K562 (cell line): ENCODE results near the gene PIGB. TPM values are rescaled to one million over a fixed set of nuclear protein-coding genes. Genes with fewer than 3 reads are reported as not detected.

ENCODE experiments used
- ELF1 ChIP-seq: fragments of 200-800 bp; sonication (Bioruptor generic); IDR thresholded peaks from 2 replicates; pipeline ENCODE4 v1.6.1; 2016; ENCODE audit warnings: missing genetic modification characterization, missing compliant biosample characterization
- HOXB6 ChIP-seq: fragments of 250-450 bp; sonication (Bioruptor Pico); IDR thresholded peaks from 2 replicates; pipeline ENCODE4 v1.5.1; 2022; ENCODE audit warnings: mild to moderate bottlenecking, borderline replicate concordance
- ILF3 ChIP-seq: fragments of 450-650 bp; IDR thresholded peaks from 2 replicates; pipeline ENCODE4 v1.6.1; 2018; ENCODE audit warnings: antibody characterized with exemption, mild to moderate bottlenecking, moderate library complexity, borderline replicate concordance
- MCM3 ChIP-seq: fragments of 450-650 bp; IDR thresholded peaks from 2 replicates; pipeline ENCODE4 v1.6.1; 2016
- NFXL1 ChIP-seq: fragments of 450-650 bp; formaldehyde crosslinking; IDR thresholded peaks from 2 replicates; pipeline ENCODE4 v1.4.0; 2021; ENCODE audit warnings: mild to moderate bottlenecking
- POLR2AphosphoS5 ChIP-seq: IDR thresholded peaks from 2 replicates; pipeline ENCODE4 v1.6.1; 2011; ENCODE audit warnings: mild to moderate bottlenecking, low read depth, low read length, moderate library complexity; ENCODE audit not compliant: control insufficient read depth, insufficient read depth
- PRPF4 ChIP-seq: fragments of 200-400 bp; formaldehyde crosslinking; IDR thresholded peaks from one replicate; pipeline ENCODE4 v1.6.1; 2017; ENCODE audit warnings: low read length, low read depth, mild to moderate bottlenecking; ENCODE audit not compliant: insufficient read depth, poor library complexity, severe bottlenecking
- TAF7 ChIP-seq: fragments of 450-650 bp; IDR thresholded peaks from 2 replicates; pipeline ENCODE4 v1.6.1; 2016; ENCODE audit warnings: missing genetic modification characterization, missing compliant biosample characterization
- TGIF2 ChIP-seq: sonication (generic); formaldehyde crosslinking; IDR thresholded peaks from 2 replicates; pipeline ENCODE4 v1.8.1; 2022; ENCODE audit warnings: mild to moderate bottlenecking, missing genetic modification reagents, moderate library complexity
- TSC22D4 ChIP-seq: fragments of 450-650 bp; IDR thresholded peaks from 2 replicates; pipeline ENCODE4 v1.6.1; 2016; ENCODE audit warnings: missing genetic modification characterization, missing biosample characterization, control low read depth
- XRCC4 ChIP-seq: IDR thresholded peaks from one replicate; pipeline ENCODE4 v1.6.1; 2011; ENCODE audit not compliant: insufficient read depth, insufficient read length; ENCODE audit errors: extremely low read depth
- ZNF644 ChIP-seq: fragments of 200-800 bp; sonication (Bioruptor generic); IDR thresholded peaks from 2 replicates; pipeline ENCODE4 v1.6.1; 2016; ENCODE audit warnings: low read depth, missing genetic modification characterization, missing compliant biosample characterization
- polyA plus RNA-seq, 8 experiments: library from polyadenylated mRNA; depleted of rRNA in 4 of 8; stranded (reverse) in 5 of 8; unstranded in 3 of 8; fragments of >200 nt; fragmentation: Nextera tagmentation in 2 of 8; fragmentation: Illumina TruSeq in 1 of 8; extraction: Ambion mirVana in 2 of 8; extraction: Trizol in 1 of 8; gene quantifications; 2 replicates each; pipeline versions ENCODE4 v1.2.1 to v1.2.3, GENCODE V29; 2011 to 2014; ENCODE audit warnings: inconsistent platforms in 1 of 8, missing spikeins in 1 of 8
- total RNA-seq, 7 experiments: library from RNA; depleted of rRNA in 6 of 7; stranded (reverse); fragments of >200 nt in 6 of 7; fragmentation: Illumina TruSeq in 2 of 7; extraction: Trizol in 2 of 7; gene quantifications; 2 replicates each; pipeline versions ENCODE4 v1.2.1 to v1.2.3, GENCODE V29; 2011 to 2021; ENCODE audit warnings: low replicate concordance in 1 of 7
- TF ChIP-seq, protein P1 (sequence below): fragments of 250-450 bp; sonication (Bioruptor Pico); IDR thresholded peaks from 2 replicates; pipeline ENCODE4 v1.4.0; 2020; ENCODE audit warnings: mild to moderate bottlenecking, moderate library complexity
- TF ChIP-seq, protein P2 (sequence below), 2 experiments: IDR thresholded peaks in 1 of 2; conservative IDR thresholded peaks in 1 of 2; 2 replicates each; pipeline ENCODE4 v1.6.1; 2016; ENCODE audit warnings: low read depth in 2 of 2, mild to moderate bottlenecking in 1 of 2, missing compliant biosample characterization in 1 of 2, missing genetic modification characterization in 1 of 2, moderate library complexity in 1 of 2
- TF ChIP-seq, protein P3 (sequence below), 2 experiments: IDR thresholded peaks; 2 replicates each; pipeline ENCODE4 v1.6.1; 2012; ENCODE audit warnings: improper control_type of control experiment in 2 of 2, low read depth in 2 of 2, low read length in 2 of 2, borderline replicate concordance in 1 of 2

PIGB gene
- total and polyA plus RNA-seq, 9 of the 15 experiments (the other 6 are each of a cell fraction or from before 2014, with no cell fraction given) = 9.9 to 32.3 (median 18.2) TPM

DNA sequence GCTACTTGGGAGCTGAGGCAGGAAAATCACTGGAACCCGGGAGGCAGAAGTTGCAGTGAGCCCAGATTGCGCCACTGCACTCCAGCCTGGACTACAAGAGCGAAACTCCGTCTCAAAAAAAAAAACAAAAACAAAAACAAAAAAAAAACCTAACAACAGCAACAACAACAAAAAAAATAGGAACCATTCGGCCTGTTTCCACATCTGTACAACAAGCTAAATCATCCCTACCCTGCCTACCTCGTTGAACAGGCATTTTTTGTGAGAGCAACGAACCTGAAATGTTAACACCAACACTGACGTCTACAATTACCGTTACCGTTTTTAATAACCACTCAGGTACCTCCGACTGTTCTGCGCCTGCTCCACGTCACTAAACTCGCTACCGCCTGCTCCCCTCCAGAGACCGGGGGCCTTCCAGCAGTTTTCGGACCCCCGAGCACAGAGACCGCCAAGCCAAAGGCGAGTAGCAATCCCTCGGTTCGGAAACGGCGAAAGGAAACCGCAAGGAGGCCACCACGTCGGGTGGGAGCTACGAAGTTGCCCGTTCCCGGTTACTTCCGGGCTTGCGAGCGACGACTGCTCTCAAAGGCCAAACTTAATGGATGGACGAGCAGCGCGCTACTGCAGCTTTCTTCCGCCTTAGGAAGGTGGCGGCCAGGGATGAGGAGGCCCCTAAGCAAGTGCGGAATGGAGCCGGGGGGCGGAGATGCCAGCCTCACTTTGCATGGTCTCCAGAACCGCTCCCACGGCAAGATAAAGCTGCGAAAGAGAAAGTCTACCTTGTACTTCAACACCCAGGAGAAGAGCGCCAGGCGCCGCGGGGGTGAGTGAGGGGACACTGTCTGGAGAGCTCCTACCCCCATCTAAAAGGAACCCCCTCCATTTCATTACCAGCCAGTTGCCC, at the start of gene PIGB, which contains the start of gene PIGBOS1 (continued):
- peak; percentile 82 for TF ChIP-seq POLR2AphosphoS5
- TF ChIP-seq MCM3 = no peak
- peak; percentile 85 for TF ChIP-seq TAF7 (tag)
- no peak for TF ChIP-seq TSC22D4 (tag)
- peak; percentile 81 for TF ChIP-seq ZNF644 (tag)
- TF ChIP-seq, protein P1, sequence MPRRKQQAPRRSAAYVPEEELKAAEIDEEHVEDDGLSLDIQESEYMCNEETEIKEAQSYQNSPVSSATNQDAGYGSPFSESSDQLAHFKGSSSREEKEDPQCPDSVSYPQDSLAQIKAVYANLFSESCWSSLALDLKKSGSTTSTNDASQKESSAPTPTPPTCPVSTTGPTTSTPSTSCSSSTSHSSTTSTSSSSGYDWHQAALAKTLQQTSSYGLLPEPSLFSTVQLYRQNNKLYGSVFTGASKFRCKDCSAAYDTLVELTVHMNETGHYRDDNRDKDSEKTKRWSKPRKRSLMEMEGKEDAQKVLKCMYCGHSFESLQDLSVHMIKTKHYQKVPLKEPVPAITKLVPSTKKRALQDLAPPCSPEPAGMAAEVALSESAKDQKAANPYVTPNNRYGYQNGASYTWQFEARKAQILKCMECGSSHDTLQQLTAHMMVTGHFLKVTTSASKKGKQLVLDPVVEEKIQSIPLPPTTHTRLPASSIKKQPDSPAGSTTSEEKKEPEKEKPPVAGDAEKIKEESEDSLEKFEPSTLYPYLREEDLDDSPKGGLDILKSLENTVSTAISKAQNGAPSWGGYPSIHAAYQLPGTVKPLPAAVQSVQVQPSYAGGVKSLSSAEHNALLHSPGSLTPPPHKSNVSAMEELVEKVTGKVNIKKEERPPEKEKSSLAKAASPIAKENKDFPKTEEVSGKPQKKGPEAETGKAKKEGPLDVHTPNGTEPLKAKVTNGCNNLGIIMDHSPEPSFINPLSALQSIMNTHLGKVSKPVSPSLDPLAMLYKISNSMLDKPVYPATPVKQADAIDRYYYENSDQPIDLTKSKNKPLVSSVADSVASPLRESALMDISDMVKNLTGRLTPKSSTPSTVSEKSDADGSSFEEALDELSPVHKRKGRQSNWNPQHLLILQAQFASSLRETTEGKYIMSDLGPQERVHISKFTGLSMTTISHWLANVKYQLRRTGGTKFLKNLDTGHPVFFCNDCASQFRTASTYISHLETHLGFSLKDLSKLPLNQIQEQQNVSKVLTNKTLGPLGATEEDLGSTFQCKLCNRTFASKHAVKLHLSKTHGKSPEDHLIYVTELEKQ (CRISPR knock-in tag) = no peak
- TF ChIP-seq PRPF4 = no peak
- TF ChIP-seq, protein P2, sequence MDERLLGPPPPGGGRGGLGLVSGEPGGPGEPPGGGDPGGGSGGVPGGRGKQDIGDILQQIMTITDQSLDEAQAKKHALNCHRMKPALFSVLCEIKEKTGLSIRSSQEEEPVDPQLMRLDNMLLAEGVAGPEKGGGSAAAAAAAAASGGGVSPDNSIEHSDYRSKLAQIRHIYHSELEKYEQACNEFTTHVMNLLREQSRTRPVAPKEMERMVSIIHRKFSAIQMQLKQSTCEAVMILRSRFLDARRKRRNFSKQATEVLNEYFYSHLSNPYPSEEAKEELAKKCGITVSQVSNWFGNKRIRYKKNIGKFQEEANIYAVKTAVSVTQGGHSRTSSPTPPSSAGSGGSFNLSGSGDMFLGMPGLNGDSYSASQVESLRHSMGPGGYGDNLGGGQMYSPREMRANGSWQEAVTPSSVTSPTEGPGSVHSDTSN (CRISPR knock-in tag; IDR thresholded peaks at IDR 0.05; ENCODE audit: low read depth) = no peak
- TF ChIP-seq, protein P2 (tag; conservative IDR thresholded peaks at IDR 0.05; ENCODE audit: low read depth) = no peak
- TF ChIP-seq ELF1 = peak; percentile 98
- TF ChIP-seq ILF3 = no peak
- TF ChIP-seq HOXB6 (CRISPR knock-in tag) = no peak
- TF ChIP-seq TGIF2 (CRISPR knock-in tag) = no peak
- TF ChIP-seq, protein P3, sequence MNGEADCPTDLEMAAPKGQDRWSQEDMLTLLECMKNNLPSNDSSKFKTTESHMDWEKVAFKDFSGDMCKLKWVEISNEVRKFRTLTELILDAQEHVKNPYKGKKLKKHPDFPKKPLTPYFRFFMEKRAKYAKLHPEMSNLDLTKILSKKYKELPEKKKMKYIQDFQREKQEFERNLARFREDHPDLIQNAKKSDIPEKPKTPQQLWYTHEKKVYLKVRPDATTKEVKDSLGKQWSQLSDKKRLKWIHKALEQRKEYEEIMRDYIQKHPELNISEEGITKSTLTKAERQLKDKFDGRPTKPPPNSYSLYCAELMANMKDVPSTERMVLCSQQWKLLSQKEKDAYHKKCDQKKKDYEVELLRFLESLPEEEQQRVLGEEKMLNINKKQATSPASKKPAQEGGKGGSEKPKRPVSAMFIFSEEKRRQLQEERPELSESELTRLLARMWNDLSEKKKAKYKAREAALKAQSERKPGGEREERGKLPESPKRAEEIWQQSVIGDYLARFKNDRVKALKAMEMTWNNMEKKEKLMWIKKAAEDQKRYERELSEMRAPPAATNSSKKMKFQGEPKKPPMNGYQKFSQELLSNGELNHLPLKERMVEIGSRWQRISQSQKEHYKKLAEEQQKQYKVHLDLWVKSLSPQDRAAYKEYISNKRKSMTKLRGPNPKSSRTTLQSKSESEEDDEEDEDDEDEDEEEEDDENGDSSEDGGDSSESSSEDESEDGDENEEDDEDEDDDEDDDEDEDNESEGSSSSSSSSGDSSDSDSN (IDR thresholded peaks at IDR 0.05; ENCODE audit: borderline replicate concordance in 1 of 2, low read depth in 2 of 2, low read length in 2 of 2) = peak; percentile 62 to 85; a peak in 1 of 4 replicates
- TF ChIP-seq XRCC4 = no peak
- TF ChIP-seq NFXL1 = no peak
